RWPE1 (cell line): ENCODE data around the gene CSTA.

Experiments used
- CTCF ChIA-PET: fragments of 350-600 bp; sonication (Branson Sonifier 250); formaldehyde crosslinking; extraction: SDS; loops from one replicate; lab custom pipeline; 2021; lab: Yijun Ruan, JAX
- POLR2A ChIA-PET: fragments of 400-600 bp; formaldehyde crosslinking; extraction: SDS; loops from one replicate; lab custom pipeline; 2020; ENCODE audit warnings: antibody characterized with exemption; ENCODE audit not compliant: low non-redundant PET; lab: Yijun Ruan, JAX
- DNase-seq: peaks from one replicate; pipeline ENCODE4 v3.0.0; 2012; ENCODE audit warnings: low spot score
- H3K27ac ChIP-seq: fragments of 450-650 bp; 2 replicates; pipeline ENCODE4 v1.5.1; 2017
- TF ChIP-seq, protein P1 (sequence below): fragments of 450-650 bp; conservative IDR thresholded peaks from 2 replicates; pipeline ENCODE4 v1.5.1; 2017; ENCODE audit warnings: low read depth, mild to moderate bottlenecking

Gene CSTA

DNA sequence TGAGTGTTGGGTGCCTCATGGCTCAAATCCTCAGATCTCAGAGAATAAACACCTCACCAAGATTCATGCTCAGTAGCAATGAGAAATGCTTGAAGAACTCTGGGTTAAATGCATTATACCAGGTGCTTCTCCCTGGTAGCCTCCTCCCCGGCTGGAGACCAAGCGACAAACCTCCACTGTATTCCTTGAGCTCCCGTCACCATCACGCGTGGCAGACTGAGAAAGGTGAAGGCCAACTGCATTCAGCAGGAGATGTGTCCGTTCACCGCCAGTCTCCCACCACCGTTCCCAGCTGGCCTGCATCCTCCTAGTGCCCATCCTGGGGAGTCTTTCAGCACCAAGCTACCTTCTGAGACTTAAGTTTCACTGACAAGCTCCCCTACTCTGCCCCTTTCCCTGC, 7.5 kb downstream of the CSTA start:
- no peak for DNase-seq
- H3K27ac ChIP-seq, result no peak overlapping the region
- POLR2A ChIA-PET, result no interaction called here
- TF ChIP-seq, protein P1, sequence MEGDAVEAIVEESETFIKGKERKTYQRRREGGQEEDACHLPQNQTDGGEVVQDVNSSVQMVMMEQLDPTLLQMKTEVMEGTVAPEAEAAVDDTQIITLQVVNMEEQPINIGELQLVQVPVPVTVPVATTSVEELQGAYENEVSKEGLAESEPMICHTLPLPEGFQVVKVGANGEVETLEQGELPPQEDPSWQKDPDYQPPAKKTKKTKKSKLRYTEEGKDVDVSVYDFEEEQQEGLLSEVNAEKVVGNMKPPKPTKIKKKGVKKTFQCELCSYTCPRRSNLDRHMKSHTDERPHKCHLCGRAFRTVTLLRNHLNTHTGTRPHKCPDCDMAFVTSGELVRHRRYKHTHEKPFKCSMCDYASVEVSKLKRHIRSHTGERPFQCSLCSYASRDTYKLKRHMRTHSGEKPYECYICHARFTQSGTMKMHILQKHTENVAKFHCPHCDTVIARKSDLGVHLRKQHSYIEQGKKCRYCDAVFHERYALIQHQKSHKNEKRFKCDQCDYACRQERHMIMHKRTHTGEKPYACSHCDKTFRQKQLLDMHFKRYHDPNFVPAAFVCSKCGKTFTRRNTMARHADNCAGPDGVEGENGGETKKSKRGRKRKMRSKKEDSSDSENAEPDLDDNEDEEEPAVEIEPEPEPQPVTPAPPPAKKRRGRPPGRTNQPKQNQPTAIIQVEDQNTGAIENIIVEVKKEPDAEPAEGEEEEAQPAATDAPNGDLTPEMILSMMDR, result no peak
- CTCF ChIA-PET, result interaction anchor here (0.6 to 0.7 kb wide), 3 partner anchors 14 to 207 kb away, joined by 3 to 4 read pairs (median 3); no protein-coding TSS in a partner anchor

DNA sequence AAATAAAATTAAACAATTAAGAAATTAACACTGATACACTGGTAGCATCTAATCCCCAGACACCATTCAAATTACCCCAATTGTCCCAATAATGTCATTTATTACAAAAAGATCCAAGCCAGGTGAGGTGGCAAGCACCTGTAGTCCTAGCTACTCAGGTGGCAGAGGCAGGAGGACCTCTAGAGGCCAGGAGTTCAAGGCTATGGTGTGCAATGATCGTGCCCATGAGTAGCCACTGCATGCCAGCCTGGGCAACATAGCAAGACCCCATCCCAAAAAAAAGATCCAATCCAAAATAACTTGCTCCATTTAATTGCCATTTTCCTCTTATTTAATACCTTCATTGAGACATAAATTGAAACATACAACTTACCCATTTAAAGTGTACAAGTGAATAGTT, 17.8 kb downstream of the CSTA start:
- TF ChIP-seq, protein P1, result no peak
- DNase-seq, result no peak
- H3K27ac ChIP-seq, result no peak overlapping the region
- POLR2A ChIA-PET, result no interaction called here
- CTCF ChIA-PET, result interaction anchor here (1.2 kb wide), 1 partner anchor 37 kb away, joined by 6 read pairs; no protein-coding TSS in a partner anchor

DNA sequence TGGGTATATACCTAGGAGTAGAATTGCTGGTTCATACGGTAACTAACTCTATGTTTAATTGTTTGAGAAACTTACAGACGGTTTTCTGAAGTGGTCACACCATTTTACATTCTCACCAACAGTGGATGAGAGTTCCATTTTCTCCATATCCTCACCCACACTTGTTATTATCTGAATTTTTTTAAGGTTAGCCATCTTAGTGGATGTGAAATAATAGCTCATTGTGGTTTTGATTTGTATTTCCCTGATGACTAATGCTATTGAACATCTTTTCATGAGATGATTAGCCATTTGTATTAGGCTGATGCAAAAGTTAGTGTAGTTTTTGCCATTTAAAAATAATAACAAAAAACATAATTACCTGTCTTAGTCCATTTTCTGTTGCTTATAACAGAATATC, 18.6 kb downstream of the CSTA start:
- DNase-seq, result no peak
- H3K27ac ChIP-seq, result no peak overlapping the region
- ChIA-PET POLR2A (no interaction called here), CTCF (no interaction called here)
- TF ChIP-seq, protein P1, result no peak

DNA sequence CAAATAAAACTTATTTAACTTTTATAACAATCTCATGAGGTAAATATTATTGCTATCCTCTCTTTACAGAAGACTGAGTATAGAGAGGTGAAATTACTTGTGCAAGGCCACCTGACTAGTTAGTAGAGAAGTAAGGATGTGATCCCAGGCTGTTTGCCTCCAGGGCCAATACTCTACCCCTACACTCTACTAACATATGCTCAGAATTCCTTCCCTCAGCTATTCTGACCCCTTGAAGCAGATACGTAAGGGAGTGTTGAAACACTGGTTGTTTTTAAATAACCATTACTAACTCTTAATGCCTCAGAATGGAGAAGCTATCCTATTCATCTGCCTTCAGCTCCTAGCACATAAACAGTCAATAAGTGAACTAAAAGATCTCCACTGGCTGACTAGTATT, 24.1 kb downstream of the CSTA start:
- CTCF ChIA-PET, result interaction anchor here (1.2 to 1.5 kb wide), 2 partner anchors 17 to 43 kb away, joined by 3 to 5 read pairs; no protein-coding TSS in a partner anchor
- TF ChIP-seq, protein P1, result no peak
- no peak for DNase-seq
- POLR2A ChIA-PET, result no interaction called here
- no peak overlapping the region for H3K27ac ChIP-seq

DNA sequence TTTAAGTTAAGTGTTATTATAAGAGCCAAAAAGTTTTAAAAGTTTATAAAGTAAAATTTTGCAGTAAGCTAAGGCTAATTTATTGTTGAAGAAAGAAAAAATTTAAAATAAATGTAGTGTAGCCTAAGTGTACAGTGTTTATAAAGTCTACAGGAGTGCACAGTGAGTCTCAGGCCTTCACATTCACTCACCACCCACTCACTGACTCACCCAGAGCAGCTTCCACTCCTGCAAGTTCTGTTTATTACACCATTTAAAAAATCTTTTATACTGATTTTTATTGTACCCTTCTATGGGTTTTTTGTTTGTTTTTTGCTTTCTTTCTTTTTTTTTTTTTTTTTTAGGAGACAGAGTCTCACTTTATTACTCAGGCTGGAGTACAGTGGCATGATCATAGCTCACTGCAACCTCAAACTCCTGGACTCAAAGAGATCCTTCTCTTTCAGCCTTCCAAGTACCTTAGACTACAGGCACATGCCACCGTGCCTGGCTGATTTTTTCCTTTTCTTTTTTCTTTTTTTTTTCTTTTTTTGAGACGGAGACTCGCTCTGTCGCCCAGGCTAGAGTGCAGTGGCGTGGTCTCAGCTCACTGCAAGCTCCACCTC, 25.9 kb downstream of the CSTA start:
- TF ChIP-seq, protein P1, result no peak
- no peak for DNase-seq
- CTCF ChIA-PET, result interaction anchor here (0.6 to 1.1 kb wide), 3 partner anchors 45 to 1736 kb away, joined by 3 to 6 read pairs (median 5); no protein-coding TSS in a partner anchor
- POLR2A ChIA-PET, result no interaction called here
- H3K27ac ChIP-seq, result no peak overlapping the region

DNA sequence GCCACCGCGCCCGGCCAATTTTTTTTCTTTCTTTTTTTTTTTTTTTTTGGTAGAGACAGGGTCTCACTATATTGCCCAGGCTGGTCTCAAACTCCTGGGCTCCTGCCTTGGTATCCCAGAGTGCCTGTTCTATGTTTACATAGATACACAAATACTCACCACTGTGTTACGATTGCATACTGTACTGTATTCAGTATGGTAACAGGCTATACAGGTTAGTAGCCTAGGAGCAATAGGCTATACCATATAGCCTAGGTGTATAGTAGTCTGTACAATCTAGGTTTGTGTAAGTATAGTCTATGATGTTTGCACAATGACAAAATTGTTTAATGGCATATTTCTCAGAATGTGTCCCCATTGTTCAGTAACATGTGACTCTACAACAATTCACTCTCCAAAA, 26.6 kb downstream of the CSTA start:
- TF ChIP-seq, protein P1, result no peak
- no peak overlapping the region for H3K27ac ChIP-seq
- CTCF ChIA-PET, result no interaction called here
- no peak for DNase-seq
- POLR2A ChIA-PET, result no interaction called here
